HUES64 (cell line): ENCODE data around the gene MAP3K1.

ENCODE experiments used
- H3K27ac ChIP-seq: 2 replicates; pipeline ENCODE4 v1.7.0; 2013; ENCODE audit warnings: low read depth, low read length, inconsistent platforms
- H3K27me3 ChIP-seq: 2 replicates; pipeline ENCODE4 v1.6.1; 2013; ENCODE audit warnings: mild to moderate bottlenecking, low read length; ENCODE audit not compliant: insufficient read depth
- H3K36me3 ChIP-seq: 2 replicates; pipeline ENCODE4 v1.6.1; 2013; ENCODE audit warnings: mild to moderate bottlenecking, low read length; ENCODE audit not compliant: insufficient read depth
- H3K4me1 ChIP-seq: 2 replicates; pipeline ENCODE4 v1.6.1; 2013; ENCODE audit warnings: mild to moderate bottlenecking, low read length, moderate library complexity; ENCODE audit not compliant: insufficient read depth
- H3K4me3 ChIP-seq: 2 replicates; pipeline ENCODE4 v1.5.1; 2013; ENCODE audit warnings: mild to moderate bottlenecking, low read length, moderate library complexity
- H3K9ac ChIP-seq: 2 replicates; pipeline ENCODE4 v1.6.1; 2013; ENCODE audit warnings: mild to moderate bottlenecking, low read depth, low read length
- H3K9me3 ChIP-seq: 2 replicates; pipeline ENCODE4 v1.6.1; 2013; ENCODE audit warnings: low read depth, low read length; ENCODE audit not compliant: insufficient read depth
- WGBS: fragments of 150-250, 120-280 bp; methylation state at CpG from one replicate; pipeline ENCODE4 v1.1.7; 2013; ENCODE audit warnings: missing lambda C conversion rate; 5-methylcytosine and 5-hydroxymethylcytosine counted together

The MAP3K1 gene

DNA sequence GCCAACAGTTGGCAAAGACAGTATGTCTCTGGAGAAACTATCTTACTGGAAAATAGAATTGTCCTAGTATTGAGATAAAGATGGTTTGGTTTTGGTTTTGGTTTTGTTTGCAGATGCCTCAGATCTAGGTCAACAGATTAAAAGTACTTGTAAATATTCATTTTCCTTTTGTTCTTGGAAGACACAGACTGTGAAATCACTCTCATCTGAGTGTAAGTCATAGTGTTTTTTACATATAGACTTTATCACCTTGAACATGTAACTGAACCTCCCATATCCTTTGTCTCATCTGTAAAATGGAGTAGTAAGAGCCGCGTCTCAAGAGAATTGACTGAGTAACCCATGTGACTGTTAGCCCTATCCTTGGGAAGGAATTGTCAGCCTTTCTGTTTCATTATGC lies 34.3 kb downstream of the MAP3K1 start:
- H3K27ac ChIP-seq: no peak overlapping the region
- H3K9me3 ChIP-seq: no peaks in the 10 kb centered on the region
- 90% methylated on average over 2 of the region's 2 CpGs for WGBS
- H3K9ac ChIP-seq: no peak overlapping the region
- H3K4me3 ChIP-seq: no peak overlapping the region
- peaks cover 33% of the 10 kb centered on the region for H3K4me1 ChIP-seq
- no peaks in the 10 kb centered on the region for H3K36me3 ChIP-seq
- no peaks in the 10 kb centered on the region for H3K27me3 ChIP-seq

GRCh38 chr5:56850423-56850822 lies 35.1 kb downstream of the MAP3K1 start:
- WGBS: 92% methylated on average over 1 of the region's 2 CpGs
- Histone ChIP-seq H3K36me3 (no peaks in the 10 kb centered on the region), H3K4me1 (peaks cover 26% of the 10 kb centered on the region), H3K9me3 (no peaks in the 10 kb centered on the region), H3K27ac (no peak overlapping the region), H3K9ac (no peak overlapping the region), H3K4me3 (no peak overlapping the region), H3K27me3 (no peaks in the 10 kb centered on the region)

GRCh38 chr5:56851258-56851941 lies 36.1 kb downstream of the MAP3K1 start:
- no peak overlapping the region for H3K4me3 ChIP-seq
- no peak overlapping the region for H3K9ac ChIP-seq
- H3K4me1 ChIP-seq: peaks cover 22% of the 10 kb centered on the region
- H3K9me3 ChIP-seq: no peaks in the 10 kb centered on the region
- 98% methylated on average over 6 of the region's 6 CpGs for WGBS
- H3K27ac ChIP-seq: no peak overlapping the region
- H3K27me3 ChIP-seq: no peaks in the 10 kb centered on the region
- H3K36me3 ChIP-seq: no peaks in the 10 kb centered on the region

DNA sequence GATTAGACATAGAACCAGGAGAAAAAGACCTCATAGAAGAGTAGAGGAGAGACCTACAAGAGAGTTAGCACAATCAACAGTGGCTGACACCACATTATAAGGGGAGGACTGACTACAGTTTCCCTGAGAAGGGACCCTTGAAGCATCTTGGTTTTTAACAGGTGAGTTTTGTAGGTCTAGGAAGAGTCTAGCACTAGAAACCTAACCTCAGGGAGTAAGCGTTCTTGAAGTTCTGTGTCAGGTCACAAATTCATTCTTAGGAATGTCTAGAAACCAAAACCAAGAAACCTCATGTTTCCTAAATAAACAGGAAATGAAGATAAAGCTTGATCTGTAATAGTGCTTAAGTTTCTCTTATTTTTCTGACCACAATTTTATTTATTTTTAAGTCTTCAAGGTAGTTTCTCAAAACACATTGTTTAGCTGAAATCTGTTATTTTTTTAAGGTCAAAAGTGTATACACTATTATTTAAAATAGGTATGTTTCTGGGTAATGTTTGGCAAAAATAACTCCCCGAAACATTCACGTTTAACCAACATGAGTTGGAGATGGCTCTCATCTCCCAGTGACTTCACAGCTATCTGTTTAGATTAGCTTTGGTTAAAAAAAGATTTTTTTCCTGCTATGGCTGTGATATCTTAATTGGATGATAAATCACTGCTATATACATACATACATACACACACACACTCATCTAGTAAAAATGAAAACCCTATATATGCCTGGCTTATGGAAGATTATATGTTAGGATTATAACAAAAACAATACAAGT lies 37.1 kb downstream of the MAP3K1 start:
- Histone ChIP-seq H3K9me3 (no peaks in the 10 kb centered on the region), H3K9ac (no peak overlapping the region), H3K27ac (no peak overlapping the region), H3K27me3 (no peaks in the 10 kb centered on the region), H3K4me1 (peaks cover 22% of the 10 kb centered on the region), H3K4me3 (no peak overlapping the region), H3K36me3 (no peaks in the 10 kb centered on the region)
- WGBS: 93% methylated on average over 3 of the region's 3 CpGs

GRCh38 chr5:56853698-56854097 lies 38.3 kb downstream of the MAP3K1 start:
- Histone ChIP-seq H3K27ac (no peak overlapping the region), H3K27me3 (no peaks in the 10 kb centered on the region), H3K36me3 (no peaks in the 10 kb centered on the region), H3K4me1 (peaks cover 12% of the 10 kb centered on the region), H3K4me3 (no peak overlapping the region), H3K9me3 (no peaks in the 10 kb centered on the region), H3K9ac (no peak overlapping the region)
- WGBS: 94% methylated on average over 4 of the region's 4 CpGs

GRCh38 chr5:56854920-56855319 lies 39.6 kb downstream of the MAP3K1 start:
- Histone ChIP-seq H3K9ac (no peak overlapping the region), H3K36me3 (peaks cover 5% of the 10 kb centered on the region; the same call in 1 of the 2 replicates), H3K9me3 (no peaks in the 10 kb centered on the region), H3K4me1 (no peaks in the 10 kb centered on the region), H3K27ac (no peak overlapping the region), H3K4me3 (no peak overlapping the region), H3K27me3 (no peaks in the 10 kb centered on the region)
- WGBS: no CpG with 5 or more reads among the region's 1 CpG

DNA sequence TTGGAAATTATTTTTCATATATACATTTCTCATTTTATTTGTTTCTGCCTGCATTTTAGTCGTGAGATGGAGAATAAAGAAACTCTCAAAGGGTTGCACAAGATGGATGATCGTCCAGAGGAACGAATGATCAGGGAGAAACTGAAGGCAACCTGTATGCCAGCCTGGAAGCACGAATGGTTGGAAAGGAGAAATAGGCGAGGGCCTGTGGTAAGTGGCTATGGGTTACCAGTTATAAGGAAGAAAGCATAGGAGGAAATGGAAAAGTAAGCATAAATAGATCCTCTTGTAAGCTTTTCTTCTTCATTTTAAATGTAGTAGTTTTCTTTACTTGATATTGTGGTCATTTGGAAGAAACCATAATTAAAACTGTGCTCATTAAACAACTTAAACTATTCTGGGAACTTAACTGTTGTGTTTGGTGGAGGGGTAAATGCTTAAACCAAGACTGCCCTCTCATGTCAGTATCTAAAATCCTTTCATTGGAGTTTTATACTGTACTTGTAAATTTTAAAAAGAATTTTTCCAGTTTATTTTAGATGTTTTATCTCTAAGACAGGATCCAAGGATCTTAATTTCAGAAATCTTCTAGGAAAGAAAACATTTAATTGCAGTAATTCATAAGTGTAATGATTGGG lies 41.3 kb downstream of the MAP3K1 start:
- Histone ChIP-seq H3K9me3 (no peaks in the 10 kb centered on the region), H3K36me3 (peaks cover 16% of the 10 kb centered on the region), H3K27ac (no peak overlapping the region), H3K27me3 (no peaks in the 10 kb centered on the region), H3K9ac (no peak overlapping the region), H3K4me3 (no peak overlapping the region), H3K4me1 (no peaks in the 10 kb centered on the region)
- WGBS: 93% methylated on average over 5 of the region's 5 CpGs

- 95% methylated on average over 2 of the region's 2 CpGs for WGBS
- H3K9ac ChIP-seq: no peak overlapping the region
Measured at GRCh38 chr5:56858777-56859442, 43.6 kb downstream of the MAP3K1 start.

GRCh38 chr5:56861893-56862485 lies 46.6 kb downstream of the MAP3K1 start:
- Histone ChIP-seq H3K4me3 (no peak overlapping the region), H3K36me3 (peaks cover 39% of the 10 kb centered on the region), H3K27ac (no peak overlapping the region), H3K9ac (no peak overlapping the region), H3K27me3 (no peaks in the 10 kb centered on the region), H3K9me3 (no peaks in the 10 kb centered on the region), H3K4me1 (no peaks in the 10 kb centered on the region)
- 87% methylated on average over 3 of the region's 4 CpGs for WGBS

More at GRCh38 chr5:56858777-56859442, 43.6 kb downstream of the MAP3K1 start:
- H3K27ac ChIP-seq: no peak overlapping the region
- H3K4me1 ChIP-seq: no peaks in the 10 kb centered on the region
- H3K27me3 ChIP-seq: no peaks in the 10 kb centered on the region
- H3K4me3 ChIP-seq: no peak overlapping the region
- H3K36me3 ChIP-seq: peaks cover 22% of the 10 kb centered on the region
- no peaks in the 10 kb centered on the region for H3K9me3 ChIP-seq

DNA sequence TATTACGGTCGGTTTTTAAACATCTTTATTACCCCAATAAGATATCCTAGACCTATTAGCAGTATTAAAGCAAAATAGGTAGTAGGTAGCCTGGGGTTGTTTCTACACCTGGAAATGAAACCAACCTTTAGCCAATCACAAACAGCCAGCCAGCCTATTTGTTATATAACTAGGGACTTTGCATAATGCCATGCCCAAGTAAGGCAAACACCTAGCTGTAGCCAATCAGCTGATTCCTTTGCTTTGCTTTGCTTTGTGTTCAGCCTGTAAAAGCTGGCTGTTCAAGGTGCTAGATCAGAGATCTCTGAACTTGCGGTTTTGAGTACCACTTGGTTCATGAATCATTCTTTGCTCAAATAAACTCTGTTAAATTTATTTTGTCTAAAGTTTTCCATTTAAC lies 47.6 kb downstream of the MAP3K1 start:
- H3K4me3 ChIP-seq: no peak overlapping the region
- no peaks in the 10 kb centered on the region for H3K9me3 ChIP-seq
- no peaks in the 10 kb centered on the region for H3K4me1 ChIP-seq
- H3K9ac ChIP-seq: no peak overlapping the region
- H3K27me3 ChIP-seq: no peaks in the 10 kb centered on the region
- 90% methylated on average over 1 of the region's 3 CpGs for WGBS
- H3K36me3 ChIP-seq: peaks cover 41% of the 10 kb centered on the region
- H3K27ac ChIP-seq: no peak overlapping the region
